HFFc6 (cell line): ENCODE measurements around the gene CPD. TPM values are rescaled to one million over a fixed set of nuclear protein-coding genes. Genes with fewer than 3 reads are reported as not detected.
"Not testable (repeated sequence)": the region's sequence is repeated elsewhere in the genome, so short reads cannot be mapped to it uniquely, and the experiment has no call there.

Experiments
- DNase-seq: peaks from one replicate; pipeline ENCODE4 v3.0.0-alpha.2; 2018
- H3K27ac Mint-ChIP-seq: 2 replicates; pipeline ENCODE4 v1.8.0; 2020; ENCODE audit warnings: mild to moderate bottlenecking, mixed read lengths
- H3K27me3 Mint-ChIP-seq: 2 replicates; pipeline ENCODE4 v1.8.0; 2021; ENCODE audit warnings: mild to moderate bottlenecking, moderate library complexity, mixed read lengths; ENCODE audit not compliant: insufficient read depth
- H3K36me3 Mint-ChIP-seq: 2 replicates; pipeline ENCODE4 v1.8.0; 2021; ENCODE audit warnings: low read depth, mixed read lengths
- H3K4me1 Mint-ChIP-seq: 2 replicates; pipeline ENCODE4 v1.8.0; 2020; ENCODE audit warnings: low read depth, mixed read lengths
- H3K4me3 Mint-ChIP-seq: 2 replicates; pipeline ENCODE4 v1.8.0; 2020; ENCODE audit warnings: mild to moderate bottlenecking, moderate library complexity, mixed read lengths
- H3K9me3 Mint-ChIP-seq: 2 replicates; pipeline ENCODE4 v1.8.0; 2020; ENCODE audit warnings: mild to moderate bottlenecking, mixed read lengths
- CTCF ChIP-seq: fragments of 200-600 bp; sonication (generic); IDR thresholded peaks from 2 replicates; pipeline ENCODE4 v1.5.0; 2021; ENCODE audit warnings: antibody characterized with exemption, mild to moderate bottlenecking
- total RNA-seq, 6 experiments: library from RNA; stranded (reverse); fragmentation: NEBNext Ultra II Directional; extraction: Animal tissue kit (Norgen Biotek cat#: 25700); gene quantifications; 2 replicates in 1 of 6; 3 replicates in 5 of 6; pipeline ENCODE4 v1.2.3, GENCODE V29; 2021

CPD gene
- total RNA-seq, 6 experiments from 2014 or later = 45.9 to 57.4 (median 49.7) TPM

DNA sequence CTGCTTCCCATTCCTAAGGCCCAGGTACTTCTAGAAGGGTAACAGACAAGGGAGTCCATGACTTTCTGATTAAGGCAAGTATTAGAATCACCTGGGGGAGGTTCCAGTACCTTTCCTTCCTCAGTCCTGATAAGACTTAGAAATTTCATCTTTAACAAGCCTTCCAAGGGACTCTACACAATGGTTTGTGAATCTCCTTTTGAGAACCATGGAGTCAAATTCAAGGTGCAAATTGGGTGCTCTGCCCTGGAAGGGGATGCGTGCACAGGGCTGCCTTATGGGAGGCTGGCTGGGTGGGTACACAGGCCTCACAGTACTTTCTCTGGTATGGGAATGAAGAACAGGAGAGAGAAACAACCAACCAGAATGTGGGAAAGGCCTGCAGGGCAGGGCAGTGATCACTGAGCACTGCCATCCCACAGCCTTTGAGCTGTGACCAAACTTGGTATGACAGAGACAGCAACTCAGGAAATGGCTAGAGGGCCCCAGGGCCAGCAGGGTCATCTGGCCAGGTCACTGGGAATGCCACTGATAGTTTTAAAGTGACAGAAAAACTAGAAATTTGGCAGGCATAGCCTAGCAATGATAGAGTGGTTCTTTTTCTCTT is 41.2 kb upstream of the CPD start:
- Mint-ChIP-seq H3K4me1 (peaks cover 49% of the 10 kb centered on the region), H3K27me3 (peaks cover 3% of the 10 kb centered on the region; the same call in 1 of the 2 replicates), H3K9me3 (no peaks in the 10 kb centered on the region), H3K27ac (no peak overlapping the region), H3K36me3 (no peaks in the 10 kb centered on the region), H3K4me3 (no peak overlapping the region)
- no peak for TF ChIP-seq CTCF
- DNase-seq = no peak

DNA sequence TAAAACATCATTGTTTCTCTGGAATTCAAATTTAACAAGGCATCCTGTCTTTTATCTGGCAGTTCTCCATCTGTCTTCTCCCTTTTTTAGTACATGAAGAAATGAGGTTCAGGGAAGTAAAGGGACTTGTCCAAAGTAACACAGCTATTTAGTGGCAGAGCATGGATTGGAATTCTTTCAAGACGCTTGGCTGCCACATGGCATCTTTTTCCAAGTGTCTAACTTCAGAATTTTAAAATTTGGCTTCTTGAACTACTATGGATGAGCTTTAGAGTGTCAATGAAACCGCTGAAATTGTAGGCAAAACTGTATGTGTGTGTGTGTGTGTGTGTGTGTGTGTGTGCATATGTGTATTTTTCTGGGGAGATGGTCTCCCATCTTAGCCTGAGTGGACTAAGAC is 39.6 kb upstream of the CPD start:
- no peak for DNase-seq
- Mint-ChIP-seq H3K27me3 (peaks cover 3% of the 10 kb centered on the region; the same call in 1 of the 2 replicates), H3K4me1 (peaks cover 36% of the 10 kb centered on the region), H3K36me3 (no peaks in the 10 kb centered on the region), H3K9me3 (no peaks in the 10 kb centered on the region), H3K27ac (no peak overlapping the region), H3K4me3 (no peak overlapping the region)
- TF ChIP-seq CTCF = no peak

GRCh38 chr17:30340801-30341356 is 37.8 kb upstream of the CPD start:
- peaks cover 3% of the 10 kb centered on the region; the same call in 1 of the 2 replicates for H3K27me3 Mint-ChIP-seq
- H3K4me1 Mint-ChIP-seq = peaks cover 44% of the 10 kb centered on the region
- no peak for TF ChIP-seq CTCF
- no peak for DNase-seq
- no peaks in the 10 kb centered on the region for H3K36me3 Mint-ChIP-seq
- peak overlapping the region; percentile 82 for H3K4me3 Mint-ChIP-seq
- H3K9me3 Mint-ChIP-seq = no peaks in the 10 kb centered on the region
- H3K27ac Mint-ChIP-seq = peak overlapping the region; percentile 85

GRCh38 chr17:30341703-30342249 is 37.0 kb upstream of the CPD start:
- H3K36me3 Mint-ChIP-seq = no peaks in the 10 kb centered on the region
- no peak for DNase-seq
- no peak for TF ChIP-seq CTCF
- H3K9me3 Mint-ChIP-seq = no peaks in the 10 kb centered on the region
- H3K27me3 Mint-ChIP-seq = peaks cover 3% of the 10 kb centered on the region; the same call in 1 of the 2 replicates
- H3K4me3 Mint-ChIP-seq = no peak overlapping the region
- H3K4me1 Mint-ChIP-seq = peaks cover 40% of the 10 kb centered on the region
- no peak overlapping the region for H3K27ac Mint-ChIP-seq

- not testable (repeated sequence) for H3K9me3 Mint-ChIP-seq, H3K27me3 Mint-ChIP-seq, H3K36me3 Mint-ChIP-seq, DNase-seq, H3K27ac Mint-ChIP-seq, H3K4me3 Mint-ChIP-seq
- H3K4me1 Mint-ChIP-seq = peaks cover 33% of the 10 kb centered on the region
Observed at GRCh38 chr17:30343244-30343643, 35.5 kb upstream of the CPD start.

DNA sequence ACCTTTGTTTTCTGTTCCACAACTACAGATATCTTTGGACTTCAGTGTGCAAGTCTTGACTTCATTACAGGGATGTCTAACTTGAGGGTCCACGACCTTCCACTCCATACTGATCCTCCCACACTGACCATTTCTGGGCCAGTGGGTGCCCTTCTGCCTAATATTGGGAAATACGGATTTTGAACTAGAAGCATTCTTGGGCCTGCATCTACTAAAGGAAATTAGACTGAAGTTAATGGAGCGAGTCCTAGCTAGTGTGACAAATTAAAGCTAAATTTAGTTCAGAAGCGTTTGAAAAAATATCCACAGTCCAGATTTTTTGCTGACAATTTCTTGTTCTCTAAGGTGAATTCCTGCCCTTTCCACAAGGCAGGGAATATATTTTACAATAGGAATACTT is 34.9 kb upstream of the CPD start:
- peaks cover 33% of the 10 kb centered on the region for H3K4me1 Mint-ChIP-seq
- DNase-seq = no peak
- H3K9me3 Mint-ChIP-seq = no peaks in the 10 kb centered on the region
- peaks cover 5% of the 10 kb centered on the region; the same call in 1 of the 2 replicates for H3K27me3 Mint-ChIP-seq
- H3K36me3 Mint-ChIP-seq = no peaks in the 10 kb centered on the region
- no peak overlapping the region for H3K27ac Mint-ChIP-seq
- no peak overlapping the region for H3K4me3 Mint-ChIP-seq
- no peak for TF ChIP-seq CTCF
